NCI-H526 (cell line): ENCODE measurements around the gene CRLF2.
"Not testable (repeated sequence)": the region's sequence is repeated elsewhere in the genome, so short reads cannot be mapped to it uniquely, and the experiment has no call there.

ENCODE experiments used
- DNase-seq, 2 experiments: peaks; one replicate each; lab custom pipeline; 2025; lab: John Stamatoyannopoulos, UW

The CRLF2 gene, protein sequence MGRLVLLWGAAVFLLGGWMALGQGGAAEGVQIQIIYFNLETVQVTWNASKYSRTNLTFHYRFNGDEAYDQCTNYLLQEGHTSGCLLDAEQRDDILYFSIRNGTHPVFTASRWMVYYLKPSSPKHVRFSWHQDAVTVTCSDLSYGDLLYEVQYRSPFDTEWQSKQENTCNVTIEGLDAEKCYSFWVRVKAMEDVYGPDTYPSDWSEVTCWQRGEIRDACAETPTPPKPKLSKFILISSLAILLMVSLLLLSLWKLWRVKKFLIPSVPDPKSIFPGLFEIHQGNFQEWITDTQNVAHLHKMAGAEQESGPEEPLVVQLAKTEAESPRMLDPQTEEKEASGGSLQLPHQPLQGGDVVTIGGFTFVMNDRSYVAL

DNA sequence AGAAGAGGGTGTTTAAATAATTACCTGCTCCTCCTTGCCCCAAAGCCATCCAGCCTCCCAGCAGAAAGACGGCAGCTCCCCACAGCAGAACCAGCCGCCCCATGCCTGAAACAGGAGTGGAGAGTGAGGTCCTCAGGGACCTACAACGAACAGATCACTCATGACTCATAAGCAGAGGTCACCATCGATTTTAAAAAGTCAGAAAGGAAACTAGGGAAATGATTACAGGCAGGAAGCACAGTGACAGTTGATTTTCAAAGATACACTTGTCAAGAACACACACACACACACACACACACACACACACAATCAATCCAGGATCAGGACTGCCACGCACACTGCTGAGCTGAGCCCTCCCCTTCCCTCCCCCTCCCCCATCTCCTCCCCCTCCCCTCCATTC lies at the start of gene CRLF2:
Gene CRLF2 (minus strand): TSS at position 118 of the 400 bp plus-strand sequence. CDS start 15 bp downstream, at position 103.
- DNase-seq = no peak

DNA sequence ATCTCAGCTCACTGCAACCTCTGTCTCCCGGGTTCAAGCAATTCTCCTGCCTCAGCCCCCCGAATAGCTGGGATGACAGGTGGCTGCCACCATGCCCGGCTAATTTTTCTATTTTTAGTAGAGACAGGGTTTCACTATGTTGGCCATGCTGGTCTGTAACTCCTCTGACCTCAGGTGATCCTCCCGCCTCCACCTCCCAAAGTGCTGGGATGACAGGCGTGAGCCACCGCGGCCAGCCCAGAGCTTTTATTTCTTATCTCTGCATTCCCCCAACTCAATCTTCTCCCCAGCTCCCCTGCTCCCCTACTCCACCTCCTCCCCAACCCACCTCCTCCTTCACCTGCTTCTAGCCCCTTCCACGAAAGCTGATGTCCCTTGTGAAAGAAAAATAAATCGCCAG lies 49.3 kb upstream of the CRLF2 start:
- not testable (repeated sequence) for DNase-seq

DNA sequence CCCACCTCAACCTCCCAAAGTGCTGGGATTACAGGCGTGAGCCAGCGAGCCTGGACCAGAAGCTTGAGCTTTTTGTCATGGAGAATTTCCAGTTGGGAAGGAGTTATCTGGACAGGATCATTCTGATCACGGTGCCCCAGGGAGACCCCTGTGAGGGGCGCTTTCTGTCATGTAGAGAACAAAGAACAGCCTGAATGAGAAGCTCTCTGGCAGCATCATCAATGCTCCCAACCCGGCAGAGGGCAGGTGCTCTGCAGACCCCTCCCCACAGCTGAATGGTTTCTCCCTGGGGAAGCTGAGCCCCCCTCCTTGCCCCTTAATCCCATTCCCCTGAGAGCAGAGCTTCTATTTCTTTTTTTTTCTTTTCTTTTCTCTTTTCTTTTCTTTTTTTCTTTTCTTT lies 48.8 kb upstream of the CRLF2 start:
- DNase-seq = no peak

DNA sequence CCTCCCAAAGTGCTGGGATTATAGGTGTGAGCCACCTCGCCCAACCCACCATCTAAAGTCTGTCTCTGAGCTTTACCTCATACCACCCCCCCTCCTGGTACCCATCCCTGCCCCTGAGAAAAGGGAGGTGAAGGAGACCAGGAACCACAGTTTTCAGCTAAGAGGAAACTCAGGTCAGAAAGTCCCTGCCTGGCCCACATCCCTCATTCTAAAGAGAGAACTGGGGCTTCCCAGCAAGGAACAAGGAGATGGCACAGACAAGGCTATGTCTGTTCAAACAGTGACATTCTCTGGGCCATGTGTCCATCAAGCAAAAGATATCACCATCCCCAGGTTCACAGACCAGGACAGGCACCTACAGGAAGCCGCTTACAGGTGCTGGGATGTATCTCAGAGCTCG lies 40.4 kb upstream of the CRLF2 start:
- DNase-seq = no peak

DNA sequence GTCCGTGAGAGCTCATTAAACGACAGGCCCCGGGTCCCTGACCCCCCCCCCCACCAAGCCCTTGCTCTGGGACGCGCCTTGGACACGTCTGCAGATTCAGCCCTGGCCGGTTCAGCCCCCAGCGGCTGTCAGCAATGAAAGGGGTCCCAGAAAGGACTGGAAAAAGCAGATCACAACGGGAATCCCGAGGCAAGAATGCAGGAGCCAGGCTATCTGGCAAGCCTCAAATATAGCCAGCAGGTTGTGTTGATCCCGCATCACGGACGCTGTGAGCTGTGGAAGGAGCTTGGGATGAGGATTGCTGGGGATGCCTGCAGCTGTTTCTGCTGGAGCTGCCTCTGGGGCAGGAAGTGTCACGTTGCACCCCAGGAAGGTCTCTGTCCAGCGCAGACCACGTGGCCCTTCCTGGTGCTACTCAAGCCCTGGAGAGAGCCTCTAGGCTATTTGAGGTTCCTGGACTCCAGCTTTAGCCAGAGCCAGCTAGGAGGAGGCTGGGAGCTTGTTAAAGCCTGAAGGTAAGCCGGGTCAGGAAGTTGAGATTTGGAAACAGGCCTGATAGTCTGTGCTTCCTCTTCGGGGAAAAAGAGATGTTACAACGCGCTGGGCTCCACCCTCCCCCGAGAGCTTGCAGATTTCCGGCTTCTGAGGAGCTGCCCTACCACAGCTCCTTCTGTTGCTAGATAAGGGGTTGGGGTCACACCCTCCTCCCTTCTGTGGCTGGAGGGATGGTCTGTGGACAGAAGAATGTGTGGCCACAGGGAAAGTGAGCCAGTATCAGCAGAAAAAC lies 36.8 kb upstream of the CRLF2 start:
- DNase-seq = no peak

DNA sequence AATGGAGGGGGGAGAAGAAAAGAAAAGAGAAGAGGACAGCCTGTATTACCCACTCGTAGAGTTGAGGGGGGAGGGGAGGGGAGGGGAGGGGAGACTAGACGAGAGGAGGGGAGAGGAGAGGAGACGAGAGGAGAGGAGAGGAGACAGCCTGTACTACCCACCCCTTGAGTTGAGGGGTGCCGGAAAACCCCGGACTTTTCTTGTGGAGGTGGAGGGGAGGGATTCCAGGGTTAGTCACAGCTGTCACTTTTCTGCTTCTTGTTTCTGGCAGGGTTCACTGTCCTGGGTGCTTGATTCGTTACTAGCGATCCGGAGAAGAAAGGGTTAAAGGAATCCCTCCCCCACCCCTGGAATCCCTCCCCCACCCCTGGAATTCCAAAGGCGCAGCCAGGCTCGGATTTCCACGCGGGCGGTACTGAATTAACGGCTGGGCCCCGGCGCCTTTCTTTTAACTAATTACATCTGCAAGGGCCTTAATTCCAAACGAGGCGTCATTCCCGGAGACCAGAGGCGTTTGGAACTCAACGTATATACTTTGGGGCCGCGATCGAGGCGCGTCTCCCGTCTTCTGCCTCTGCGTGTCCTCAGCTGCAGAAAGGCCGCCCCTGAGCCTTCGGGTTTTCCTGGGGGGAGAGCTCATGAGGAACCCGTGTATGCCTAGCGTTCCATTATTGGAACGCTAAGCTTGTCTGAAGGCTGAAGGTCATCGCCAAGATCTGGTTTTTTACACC lies 36.0 kb upstream of the CRLF2 start:
- DNase-seq = peak in 1 of 2 experiments; percentile 19

DNA sequence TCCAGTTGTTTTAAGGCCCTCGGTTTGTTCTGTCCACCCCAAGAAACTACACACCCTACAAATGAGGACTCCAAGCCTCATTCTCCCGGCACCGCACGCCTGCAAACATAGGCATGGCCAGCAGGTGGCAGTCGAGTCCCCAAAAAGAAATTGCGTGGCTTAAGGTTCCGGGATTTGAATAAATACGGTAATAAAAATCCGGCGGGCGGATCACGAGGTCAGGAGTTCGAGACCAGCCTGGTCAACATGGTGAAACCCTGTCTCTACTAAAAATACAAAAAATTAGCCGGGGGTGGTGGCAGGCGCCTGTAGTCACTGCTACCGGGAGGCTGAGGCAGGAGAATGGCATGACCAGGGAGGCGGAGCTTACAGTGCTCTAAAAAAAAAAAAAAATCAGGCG lies 34.4 kb upstream of the CRLF2 start:
- peak; percentile 4 to 76 for DNase-seq

DNA sequence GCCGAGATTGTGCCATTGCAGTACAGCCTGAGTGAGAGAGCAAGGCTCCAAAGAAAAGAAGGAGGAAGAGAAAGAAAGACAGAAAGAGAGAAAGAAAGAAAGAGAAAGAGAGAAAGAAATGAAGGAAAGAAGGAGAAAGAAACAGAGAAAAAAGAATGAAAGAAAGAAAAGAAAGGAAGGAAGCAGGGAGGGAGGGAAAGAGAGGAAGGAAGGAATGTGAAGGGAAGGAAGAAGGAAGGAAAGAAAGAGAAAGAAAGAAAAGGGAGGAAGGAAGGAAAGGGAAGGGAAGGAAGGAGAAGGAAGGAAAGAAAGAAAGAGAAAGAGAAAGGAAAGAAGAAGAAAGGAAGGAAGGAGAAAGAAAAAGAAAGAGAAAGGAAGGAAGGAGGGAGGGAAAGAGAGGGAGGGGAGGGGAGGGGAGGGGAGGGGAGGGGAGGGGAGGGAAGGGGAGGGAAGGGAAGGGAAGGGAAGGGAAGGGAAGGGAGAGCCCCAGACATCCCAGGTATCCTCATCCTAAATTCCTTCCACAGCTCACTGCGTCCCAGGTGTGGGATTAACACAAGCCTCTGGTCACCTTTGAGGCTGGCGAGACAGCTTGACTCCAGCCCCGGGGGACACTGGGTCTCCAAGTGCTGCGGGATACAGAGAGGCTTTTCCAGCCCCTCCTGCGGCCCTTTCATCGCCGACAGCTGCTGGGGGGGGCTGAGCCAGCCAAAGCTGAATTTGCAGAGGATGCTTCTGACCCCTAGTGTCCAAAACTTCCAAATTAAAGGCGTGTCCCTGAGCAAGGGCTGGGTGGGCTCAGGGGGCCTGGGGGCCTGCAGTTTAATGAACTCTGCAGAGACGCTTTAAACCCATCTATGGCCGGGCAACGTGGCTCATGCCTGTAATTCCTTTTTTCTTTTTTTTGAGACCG lies 32.0 kb upstream of the CRLF2 start:
- DNase-seq = peak in 1 of 2 experiments; percentile 22

DNA sequence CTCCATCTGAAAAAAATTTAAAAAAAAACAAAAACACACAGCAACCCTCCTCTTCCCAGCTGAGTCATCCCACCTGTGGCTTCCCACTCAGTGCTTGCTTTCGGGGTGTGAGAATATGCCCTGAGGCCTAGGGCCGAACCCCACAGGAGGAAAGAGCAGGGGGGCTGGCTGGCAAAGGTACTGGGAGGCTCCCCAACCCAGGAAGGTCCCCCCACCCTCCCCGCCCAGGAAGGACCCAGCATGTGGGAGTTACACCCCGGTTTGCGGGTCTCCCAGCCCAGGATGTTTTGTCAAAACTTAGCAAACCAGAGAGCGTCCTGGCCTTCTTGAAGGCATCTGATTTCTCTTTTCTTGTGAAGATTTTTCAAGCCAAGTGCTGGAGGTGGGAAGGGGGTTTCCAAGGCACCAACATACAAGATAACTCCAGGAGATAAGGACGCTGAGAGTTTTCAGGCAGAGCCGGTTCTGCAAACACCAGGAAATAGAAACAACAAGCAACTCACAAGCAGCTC lies 30.5 kb upstream of the CRLF2 start:
- DNase-seq = no peak

DNA sequence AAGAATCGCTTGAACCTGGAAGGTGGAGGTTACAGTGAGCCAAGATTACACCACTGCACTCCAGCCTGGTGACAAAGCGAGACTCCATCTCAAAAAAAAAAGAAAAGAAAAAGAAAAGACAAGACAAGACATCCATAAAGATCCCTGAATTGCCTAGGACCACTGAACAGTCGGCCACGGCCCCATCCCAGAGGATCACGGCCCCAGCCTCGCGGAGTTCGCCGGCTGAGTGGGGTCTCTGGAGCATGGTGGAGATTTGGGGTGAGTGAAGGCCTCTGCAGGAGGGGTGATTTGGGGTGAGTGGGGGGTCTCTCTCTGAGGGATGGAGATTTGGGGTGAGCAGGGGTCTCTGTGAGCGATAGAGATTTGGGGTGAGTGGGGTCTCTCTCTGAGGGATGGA lies 28.1 kb upstream of the CRLF2 start:
- not testable (repeated sequence) for DNase-seq

DNA sequence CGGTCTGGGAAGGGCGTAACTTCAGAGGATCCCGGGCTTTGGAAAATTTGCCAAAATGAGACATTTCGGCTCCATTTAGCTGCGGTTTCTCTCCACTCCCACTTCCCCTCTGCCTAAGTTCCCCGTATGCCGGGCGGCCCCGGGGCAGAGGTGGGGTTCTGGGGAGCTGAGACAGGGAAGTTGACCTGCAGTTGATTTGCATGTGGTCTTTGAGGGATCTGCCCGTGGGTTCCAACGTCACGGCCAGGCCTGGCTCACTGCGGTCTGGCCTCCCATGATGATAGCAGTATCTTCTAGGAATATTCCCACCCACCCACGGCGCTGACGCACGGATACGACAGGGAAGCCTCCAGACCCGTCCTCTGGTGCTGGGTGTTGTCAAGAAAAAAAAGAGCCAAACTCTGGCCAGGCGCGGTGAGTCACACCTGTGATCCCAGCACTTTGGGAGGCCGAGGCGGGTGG lies 27.3 kb upstream of the CRLF2 start:
- no peak for DNase-seq

DNA sequence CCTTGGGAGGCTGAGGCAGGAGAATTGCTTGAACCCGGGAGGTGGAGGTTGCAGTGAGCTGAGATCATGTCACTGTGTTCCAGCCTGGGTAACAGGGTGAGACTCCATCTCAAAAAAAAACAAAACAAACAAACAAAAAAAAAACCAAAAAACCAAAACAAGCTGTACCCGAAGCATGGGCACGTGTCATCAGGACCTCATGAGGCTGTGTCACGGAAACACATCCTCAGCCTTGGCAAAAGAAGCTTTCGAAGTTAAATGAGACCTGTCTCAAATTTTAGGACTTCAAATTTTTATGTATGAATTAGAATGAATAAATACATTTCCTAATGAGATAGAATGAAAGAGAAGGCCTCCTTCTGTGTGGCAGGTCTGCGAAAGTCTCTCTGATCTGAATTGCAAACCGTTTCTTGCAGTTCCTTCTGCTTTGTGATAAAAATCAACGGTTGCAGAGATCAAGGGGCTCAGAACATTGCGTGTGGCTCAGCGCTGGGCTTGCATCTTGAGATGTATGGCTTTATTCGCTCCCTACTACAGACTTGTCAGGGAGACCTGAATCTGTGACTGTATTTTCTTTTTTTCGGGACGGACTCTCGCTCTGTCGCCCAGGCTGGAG lies 19.5 kb upstream of the CRLF2 start:
- DNase-seq = no peak

DNA sequence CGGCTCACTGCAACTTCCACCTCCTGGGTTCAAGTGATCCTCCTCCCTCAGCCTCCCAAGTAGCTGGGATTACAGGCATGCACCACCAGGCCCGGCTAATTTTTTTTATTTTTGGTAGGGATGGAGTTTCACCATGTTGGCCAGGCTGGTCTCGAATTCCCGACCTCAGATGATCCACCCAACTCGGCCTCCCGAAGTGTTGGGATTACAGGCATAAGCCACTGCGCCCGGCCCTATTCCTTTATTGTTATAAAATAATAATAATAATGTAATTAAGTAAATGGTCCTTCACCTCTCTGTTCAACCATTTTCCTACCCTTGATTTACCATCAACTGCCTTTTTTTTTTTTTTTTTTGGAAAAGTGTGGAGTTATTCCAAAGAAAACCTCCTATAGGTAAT lies 15.7 kb upstream of the CRLF2 start:
- DNase-seq = not testable (repeated sequence)

DNA sequence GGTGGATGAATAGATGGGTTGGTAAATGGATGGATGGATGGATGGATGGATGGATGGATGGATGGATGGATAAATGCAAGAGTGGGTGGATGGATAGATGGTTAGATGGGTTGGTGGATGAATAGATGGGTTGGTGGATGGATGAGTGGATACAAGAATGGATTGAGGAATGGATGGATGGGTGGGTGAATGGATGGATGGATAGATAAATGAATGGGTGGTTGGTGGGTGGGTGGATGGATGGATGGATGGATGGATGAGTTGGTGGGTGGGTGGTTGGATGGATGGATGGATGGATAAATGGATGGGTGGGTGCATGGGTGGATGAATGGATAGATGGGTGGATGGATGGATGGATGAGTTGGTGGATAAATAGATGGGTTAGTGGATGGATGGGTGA lies 13.8 kb upstream of the CRLF2 start:
- DNase-seq = no peak

DNA sequence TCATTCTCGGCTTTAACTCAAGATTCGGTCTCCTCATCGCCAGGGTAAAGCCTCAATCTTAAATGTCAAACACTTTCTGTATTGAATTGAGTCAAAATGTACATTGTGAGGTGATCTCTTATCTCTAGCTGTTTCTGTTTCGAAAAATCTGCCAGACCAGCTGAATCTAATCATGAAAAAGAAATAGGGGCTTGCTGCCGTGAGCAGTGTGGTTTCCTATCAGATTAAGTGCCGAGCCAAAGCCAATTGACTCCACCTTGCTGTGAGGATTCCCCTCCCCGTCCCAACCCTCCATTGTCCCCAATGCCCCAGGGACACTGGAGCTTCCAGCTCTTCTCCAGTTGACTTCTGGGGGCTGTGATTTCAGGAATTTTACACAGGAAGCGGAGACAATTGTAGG lies 12.5 kb upstream of the CRLF2 start:
- DNase-seq = no peak

DNA sequence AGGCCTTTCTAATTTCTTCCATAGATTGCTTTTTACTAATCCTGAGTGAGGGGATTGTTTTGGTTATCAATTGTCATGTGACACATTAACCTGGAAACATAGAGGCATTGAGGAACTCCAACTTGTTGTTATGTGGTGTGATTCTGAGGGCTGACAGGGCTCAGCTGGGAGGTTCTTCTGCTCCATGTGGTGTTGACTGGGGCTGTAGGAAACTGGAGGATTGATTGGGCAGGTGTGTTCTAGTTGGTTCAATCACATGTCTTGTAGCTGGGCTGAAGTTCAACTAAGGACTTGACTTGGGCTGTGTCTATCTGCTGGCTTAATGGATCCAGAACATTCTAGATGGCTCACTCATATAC lies 10.8 kb upstream of the CRLF2 start:
- DNase-seq = no peak

DNA sequence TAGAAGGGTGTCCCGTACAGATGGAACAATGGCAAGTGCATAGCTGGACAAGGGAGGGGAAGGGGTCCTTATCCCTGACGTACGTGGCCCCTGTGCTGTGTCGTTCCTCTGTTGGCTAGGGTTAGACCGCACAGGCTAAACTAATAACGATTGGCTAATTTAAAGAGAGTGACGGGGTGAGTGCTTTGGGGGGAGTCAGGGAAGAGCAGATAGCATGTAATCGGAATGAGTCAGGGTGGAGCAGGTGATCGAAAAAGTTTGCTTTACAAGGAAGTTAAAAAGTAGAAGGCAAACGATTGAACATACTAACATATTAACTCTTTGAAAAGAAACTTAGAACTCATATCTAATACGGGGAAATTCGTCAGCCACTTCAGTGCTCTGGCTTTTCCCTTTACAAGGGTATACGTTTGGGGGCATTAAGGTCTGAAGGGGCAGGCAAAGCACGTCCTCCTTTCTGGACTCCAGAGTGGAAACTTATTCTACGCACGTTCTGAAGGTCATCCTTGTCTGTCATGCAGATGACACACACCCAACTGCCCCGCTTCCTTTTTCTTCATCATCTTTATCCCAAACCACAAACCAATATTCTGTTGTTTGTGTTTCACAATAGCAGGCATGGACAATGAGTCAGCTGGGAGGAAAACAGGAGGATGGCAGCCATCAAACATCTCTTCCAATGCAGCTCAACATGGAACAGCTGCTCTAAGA lies 10.2 kb upstream of the CRLF2 start:
- DNase-seq = no peak

DNA sequence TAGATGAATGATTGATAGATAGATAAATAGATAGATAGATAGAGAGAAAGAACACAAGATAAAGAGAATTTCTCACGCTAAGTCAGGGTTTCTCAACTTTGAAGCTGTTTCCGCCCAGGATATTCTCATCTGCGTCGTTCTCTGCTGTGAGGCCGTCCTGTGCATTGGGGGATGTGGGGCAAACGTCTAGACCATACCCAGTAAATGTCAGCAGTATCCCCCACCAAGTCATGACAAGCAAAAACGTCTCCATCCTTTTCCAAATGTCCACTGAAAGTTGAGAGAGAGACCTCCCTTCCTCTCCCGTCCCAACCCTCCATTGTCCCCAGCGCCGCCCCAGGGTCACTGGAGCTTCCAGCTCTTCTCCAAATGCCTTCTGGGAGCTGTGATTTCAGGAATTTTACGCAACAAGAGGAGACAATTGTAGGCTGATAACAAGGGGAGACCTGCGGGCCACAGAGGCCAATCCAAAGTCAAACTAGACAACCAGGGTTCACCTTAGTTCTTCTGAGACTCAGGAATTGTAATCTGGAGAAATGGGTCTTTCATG lies 8.9 kb upstream of the CRLF2 start:
- DNase-seq = no peak

DNA sequence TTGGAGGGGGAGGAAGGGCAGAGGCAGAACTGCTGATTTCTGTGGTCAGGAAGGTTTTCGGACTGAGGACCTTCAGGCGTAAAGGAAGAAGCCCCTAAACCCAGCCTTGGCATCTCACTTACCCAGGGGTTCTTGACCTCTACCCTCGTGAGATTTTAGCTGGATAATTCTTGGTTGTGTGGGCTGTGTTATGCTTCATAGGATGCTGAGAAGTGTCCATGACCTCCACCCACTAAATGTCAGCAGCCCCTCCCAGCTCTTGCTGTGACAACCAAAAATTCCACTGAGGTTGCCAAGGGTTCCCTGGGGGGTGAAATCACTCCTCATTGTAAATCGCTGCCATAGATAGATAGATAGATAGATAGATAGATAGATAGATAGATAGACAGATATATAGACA lies 5.8 kb upstream of the CRLF2 start:
- no peak for DNase-seq
